Effector memory CD8-positive, alpha-beta T cell (primary cell): ENCODE data around the gene DLAT.
"Not testable (repeated sequence)": the region's sequence is repeated elsewhere in the genome, so short reads cannot be mapped to it uniquely, and the experiment has no call there.

Experiments
- ATAC-seq: fragments of 150-1000 bp; cut with Tn5 transposase; replicated peaks from 2 replicates; pipeline ENCODE4 v1.10.0; 2021; ENCODE audit warnings: mild to moderate bottlenecking, moderate library complexity
- DNase-seq, 3 experiments: peaks; one replicate each; pipeline ENCODE4 v3.0.0; 2021
- H3K27ac Mint-ChIP-seq, 2 donors: one replicate each; pipeline ENCODE4 v1.8.0; 2022; ENCODE audit warnings: mild to moderate bottlenecking in 2 of 2, mixed read lengths in 2 of 2, moderate library complexity in 2 of 2
- H3K27me3 Mint-ChIP-seq, 2 donors: one replicate each; pipeline ENCODE4 v1.8.0; 2022; ENCODE audit warnings: mixed read lengths in 2 of 2
- H3K36me3 Mint-ChIP-seq: one replicate; pipeline ENCODE4 v1.8.0; 2022; ENCODE audit warnings: mild to moderate bottlenecking, moderate library complexity, mixed read lengths; ENCODE audit not compliant: insufficient read depth
- H3K4me1 Mint-ChIP-seq, 2 donors: one replicate each; pipeline ENCODE4 v1.8.0; 2022; ENCODE audit warnings: low read depth in 2 of 2, mixed read lengths in 2 of 2
- H3K4me3 Mint-ChIP-seq, 2 donors: one replicate each; pipeline ENCODE4 v1.8.0; 2022; ENCODE audit warnings: mild to moderate bottlenecking in 2 of 2, mixed read lengths in 2 of 2, moderate library complexity in 2 of 2
- H3K9me3 Mint-ChIP-seq, 2 donors: one replicate each; pipeline ENCODE4 v1.8.0; 2022; ENCODE audit warnings: mixed read lengths in 2 of 2

DLAT gene

DNA sequence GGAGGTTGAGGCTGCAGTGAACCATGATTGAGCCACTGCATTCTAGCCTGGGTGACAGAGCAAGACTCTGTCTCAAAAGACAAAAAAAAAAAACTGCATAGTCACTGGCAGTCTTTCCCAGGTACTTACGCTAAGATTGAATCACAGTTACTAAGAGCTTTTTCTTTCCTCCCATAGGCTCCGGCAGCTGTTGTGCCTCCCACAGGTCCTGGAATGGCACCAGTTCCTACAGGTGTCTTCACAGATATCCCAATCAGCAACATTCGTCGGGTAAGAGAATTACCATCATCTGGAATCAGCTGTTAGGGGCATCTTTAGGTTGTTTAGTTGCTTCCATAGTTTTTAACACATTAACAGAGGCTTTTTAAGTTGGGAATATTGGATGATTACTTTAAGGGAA is 19.8 kb downstream of the DLAT start:
- H3K36me3 Mint-ChIP-seq, result peaks cover 44% of the 10 kb centered on the region
- no peak for ATAC-seq
- no peak for DNase-seq
- no peaks in the 10 kb centered on the region for H3K9me3 Mint-ChIP-seq
- peaks cover 9 to 22% of the 10 kb centered on the region in 2 donors for H3K4me1 Mint-ChIP-seq
- peak overlapping the region in 1 of 2 donors; percentile 28 for H3K27ac Mint-ChIP-seq
- no peaks in the 10 kb centered on the region for H3K27me3 Mint-ChIP-seq
- H3K4me3 Mint-ChIP-seq, result no peak overlapping the region

DNA sequence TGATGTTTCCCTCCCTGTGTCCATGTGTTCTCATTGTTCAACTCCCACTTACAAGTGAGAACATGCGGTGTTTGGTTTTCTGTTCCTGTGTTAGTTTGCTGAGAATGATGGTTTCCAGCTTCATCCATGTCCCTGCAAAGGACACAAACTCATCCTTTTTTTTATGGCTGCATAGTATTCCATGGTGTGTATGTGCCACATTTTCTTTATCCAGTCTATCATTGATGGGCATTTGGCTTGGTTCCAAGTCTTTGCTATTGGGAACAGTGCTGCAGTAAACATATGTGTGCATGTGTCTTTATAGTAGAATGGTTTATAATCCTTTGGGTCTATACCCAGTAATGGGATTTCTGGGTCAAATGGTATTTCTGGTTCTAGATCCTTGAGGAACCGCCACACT is 21.4 kb downstream of the DLAT start:
- DNase-seq, H3K27ac Mint-ChIP-seq, H3K27me3 Mint-ChIP-seq, ATAC-seq, H3K9me3 Mint-ChIP-seq, H3K4me3 Mint-ChIP-seq: not testable (repeated sequence)
- H3K4me1 Mint-ChIP-seq, result peaks cover 6 to 11% of the 10 kb centered on the region in 2 donors
- H3K36me3 Mint-ChIP-seq, result peaks cover 48% of the 10 kb centered on the region

DNA sequence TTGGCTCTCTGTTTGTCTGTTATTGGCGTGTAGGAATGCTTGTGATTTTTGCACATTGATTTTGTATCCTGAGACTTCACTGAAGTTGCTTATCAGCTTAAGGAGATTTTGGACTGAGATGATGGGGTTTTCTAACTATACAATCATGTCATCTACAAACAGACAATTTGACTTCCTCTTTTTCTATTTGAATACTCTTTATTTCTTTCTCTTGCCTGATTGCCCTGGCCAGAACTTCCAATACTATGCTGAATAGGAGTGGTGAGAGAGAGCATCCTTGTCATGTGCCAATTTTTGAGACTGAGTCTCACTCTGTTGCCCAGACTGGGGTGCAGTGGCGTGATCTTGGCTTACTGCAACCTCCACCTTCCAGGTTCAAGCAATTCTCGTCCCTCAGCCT is 23.0 kb downstream of the DLAT start:
- not testable (repeated sequence) for H3K9me3 Mint-ChIP-seq, H3K4me3 Mint-ChIP-seq, ATAC-seq, DNase-seq, H3K27me3 Mint-ChIP-seq, H3K27ac Mint-ChIP-seq, H3K4me1 Mint-ChIP-seq
- peaks cover 53% of the 10 kb centered on the region for H3K36me3 Mint-ChIP-seq

DNA sequence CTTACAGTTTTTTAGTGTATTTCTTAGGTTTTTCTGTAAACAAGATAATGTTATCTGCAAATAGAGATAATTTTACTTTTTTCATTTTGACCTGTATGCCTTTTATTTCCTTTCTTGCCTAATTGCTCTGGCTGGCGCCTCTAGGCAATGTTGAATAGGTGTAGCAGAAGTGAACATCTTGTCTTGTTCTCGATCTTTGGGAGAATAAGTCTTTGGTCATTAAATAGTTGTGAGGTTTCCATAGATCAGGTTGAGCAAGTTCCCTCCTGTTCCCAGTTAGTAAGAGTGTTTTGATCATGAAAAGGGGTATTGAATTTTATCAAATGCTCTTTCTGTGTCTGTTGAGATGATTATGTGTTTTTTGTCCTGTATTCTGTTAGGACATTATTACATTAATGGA is 24.6 kb downstream of the DLAT start:
- peaks cover 4 to 6% of the 10 kb centered on the region in 2 donors for H3K4me1 Mint-ChIP-seq
- no peak overlapping the region for H3K27ac Mint-ChIP-seq
- ATAC-seq, result no peak
- peaks cover 46% of the 10 kb centered on the region for H3K36me3 Mint-ChIP-seq
- no peaks in the 10 kb centered on the region for H3K27me3 Mint-ChIP-seq
- H3K4me3 Mint-ChIP-seq, result no peak overlapping the region
- H3K9me3 Mint-ChIP-seq, result no peaks in the 10 kb centered on the region
- DNase-seq, result no peak

DNA sequence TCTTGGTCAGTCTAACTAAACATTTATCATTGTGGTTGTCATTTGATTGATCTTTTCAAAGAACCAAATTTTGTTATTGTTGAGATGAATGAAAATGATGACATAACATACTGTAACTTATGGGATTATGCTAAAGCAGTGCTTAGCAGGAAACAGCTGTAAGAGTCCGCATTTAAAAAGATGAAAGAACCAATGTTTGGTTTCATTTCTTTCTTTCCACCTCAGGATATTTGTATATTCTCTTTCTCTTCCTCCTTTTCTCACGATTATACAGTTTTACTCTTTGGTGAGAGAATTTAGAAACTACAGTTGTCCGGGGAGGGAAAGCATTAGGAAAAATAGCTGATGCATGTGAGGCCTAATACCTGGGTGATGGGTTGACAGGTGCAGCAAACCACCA is 25.5 kb downstream of the DLAT start:
- Mint-ChIP-seq H3K27ac (peak overlapping the region in 1 of 2 donors; percentile 52), H3K9me3 (no peaks in the 10 kb centered on the region), H3K4me3 (no peak overlapping the region), H3K4me1 (peaks cover 4 to 6% of the 10 kb centered on the region in 2 donors), H3K27me3 (no peaks in the 10 kb centered on the region), H3K36me3 (peaks cover 41% of the 10 kb centered on the region)
- ATAC-seq (no peak), DNase-seq (no peak)

DNA sequence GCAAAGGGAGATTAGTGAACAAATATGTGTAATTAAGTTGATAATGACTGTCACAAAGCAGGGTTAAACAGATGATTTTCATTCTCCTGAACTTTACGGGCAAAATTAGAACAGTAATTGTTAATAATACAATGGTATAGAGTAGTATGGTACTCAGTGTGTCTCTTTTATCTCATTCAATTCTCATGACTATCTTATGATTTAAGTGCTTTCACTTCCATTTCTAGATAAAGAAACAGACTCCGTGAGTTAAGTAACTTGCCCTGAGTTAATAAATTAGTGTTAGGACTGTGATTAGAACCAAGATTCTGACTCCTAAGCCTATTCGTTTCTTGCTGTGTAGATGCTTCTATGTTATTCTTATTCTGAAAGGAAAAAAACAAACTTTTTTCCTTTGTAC is 26.6 kb downstream of the DLAT start:
- Mint-ChIP-seq H3K4me1 (peaks cover 4 to 6% of the 10 kb centered on the region in 2 donors), H3K27ac (no peak overlapping the region), H3K4me3 (no peak overlapping the region), H3K36me3 (peaks cover 36% of the 10 kb centered on the region), H3K9me3 (no peaks in the 10 kb centered on the region), H3K27me3 (no peaks in the 10 kb centered on the region)
- no peak for ATAC-seq
- DNase-seq, result no peak

DNA sequence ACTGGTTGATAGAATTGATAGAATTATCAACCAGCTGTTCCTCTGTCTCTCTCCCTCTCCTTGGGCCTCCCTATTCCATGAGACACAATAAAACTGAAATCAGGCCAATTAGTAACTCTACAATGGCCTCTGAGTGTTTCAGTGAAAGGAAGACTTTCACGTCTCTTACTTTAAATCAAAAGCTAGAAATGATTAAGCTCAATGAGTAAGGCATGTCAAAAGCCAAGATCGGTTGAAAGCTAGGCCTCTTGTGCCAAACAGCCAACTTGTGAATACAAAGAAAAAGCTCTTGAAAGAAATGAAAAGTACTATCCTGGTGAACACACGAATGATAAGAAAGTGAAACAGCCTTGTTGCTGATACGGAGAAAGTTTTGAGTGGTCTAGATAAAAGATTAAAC is 32.0 kb downstream of the DLAT start:
- no peak overlapping the region for H3K4me3 Mint-ChIP-seq
- no peaks in the 10 kb centered on the region for H3K27me3 Mint-ChIP-seq

DNA sequence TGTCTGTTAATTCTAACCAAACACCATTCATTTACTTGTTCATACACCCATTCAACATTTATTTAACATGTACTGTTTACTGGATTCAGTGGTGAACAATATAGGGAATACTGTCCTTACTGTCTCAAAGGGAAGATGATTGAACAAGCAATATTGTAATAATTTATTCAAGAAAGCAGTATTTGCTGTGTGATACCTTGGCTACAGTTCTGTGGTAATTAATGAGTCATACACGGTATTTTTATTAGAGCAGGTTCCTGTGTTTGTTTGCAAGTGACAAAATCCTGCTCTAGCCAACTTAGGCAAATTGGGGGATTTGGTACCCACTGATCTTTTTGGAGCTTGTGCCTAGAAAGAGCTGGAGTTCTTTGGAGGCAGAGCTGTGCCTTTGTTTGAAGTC is 32.9 kb downstream of the DLAT start:
- DNase-seq (no peak), ATAC-seq (no peak)
- no peaks in the 10 kb centered on the region for H3K27me3 Mint-ChIP-seq
- H3K36me3 Mint-ChIP-seq, result peaks cover 49% of the 10 kb centered on the region
- no peak overlapping the region for H3K4me3 Mint-ChIP-seq
- no peaks in the 10 kb centered on the region for H3K9me3 Mint-ChIP-seq
- H3K4me1 Mint-ChIP-seq, result peaks cover 2 to 7% of the 10 kb centered on the region in 2 donors
- no peak overlapping the region for H3K27ac Mint-ChIP-seq

More for the DNA sequence above, 32.0 kb downstream of the DLAT start:
- peaks cover 48% of the 10 kb centered on the region for H3K36me3 Mint-ChIP-seq
- H3K27ac Mint-ChIP-seq, result peak overlapping the region in 1 of 2 donors; percentile 85
- no peaks in the 10 kb centered on the region for H3K9me3 Mint-ChIP-seq
- ATAC-seq (no peak), DNase-seq (no peak)
- H3K4me1 Mint-ChIP-seq, result peaks cover 2 to 7% of the 10 kb centered on the region in 2 donors

DNA sequence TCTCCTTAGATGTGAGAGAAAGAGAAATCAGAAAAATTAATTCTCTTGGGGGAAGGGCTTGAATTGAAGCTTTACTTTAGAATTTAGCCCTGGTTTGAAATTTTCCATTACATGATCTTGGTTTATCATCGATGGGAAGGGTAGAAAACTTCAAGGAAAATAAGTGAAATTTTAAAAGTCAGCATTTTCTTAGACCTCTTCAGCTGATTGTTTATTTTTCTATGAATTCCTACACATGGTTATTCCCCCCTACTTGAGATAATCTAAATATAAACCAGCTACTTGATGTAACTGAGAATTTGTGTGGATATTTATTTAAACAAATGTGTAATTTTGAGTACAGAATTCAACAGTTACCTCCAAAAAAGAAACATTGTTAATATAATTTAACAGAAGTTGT is 37.7 kb downstream of the DLAT start:
- Mint-ChIP-seq H3K27ac (no peak overlapping the region), H3K36me3 (peaks cover 32% of the 10 kb centered on the region), H3K9me3 (no peaks in the 10 kb centered on the region), H3K27me3 (no peaks in the 10 kb centered on the region), H3K4me3 (no peak overlapping the region), H3K4me1 (no peaks in the 10 kb centered on the region)
- no peak for ATAC-seq
- DNase-seq, result no peak

DNA sequence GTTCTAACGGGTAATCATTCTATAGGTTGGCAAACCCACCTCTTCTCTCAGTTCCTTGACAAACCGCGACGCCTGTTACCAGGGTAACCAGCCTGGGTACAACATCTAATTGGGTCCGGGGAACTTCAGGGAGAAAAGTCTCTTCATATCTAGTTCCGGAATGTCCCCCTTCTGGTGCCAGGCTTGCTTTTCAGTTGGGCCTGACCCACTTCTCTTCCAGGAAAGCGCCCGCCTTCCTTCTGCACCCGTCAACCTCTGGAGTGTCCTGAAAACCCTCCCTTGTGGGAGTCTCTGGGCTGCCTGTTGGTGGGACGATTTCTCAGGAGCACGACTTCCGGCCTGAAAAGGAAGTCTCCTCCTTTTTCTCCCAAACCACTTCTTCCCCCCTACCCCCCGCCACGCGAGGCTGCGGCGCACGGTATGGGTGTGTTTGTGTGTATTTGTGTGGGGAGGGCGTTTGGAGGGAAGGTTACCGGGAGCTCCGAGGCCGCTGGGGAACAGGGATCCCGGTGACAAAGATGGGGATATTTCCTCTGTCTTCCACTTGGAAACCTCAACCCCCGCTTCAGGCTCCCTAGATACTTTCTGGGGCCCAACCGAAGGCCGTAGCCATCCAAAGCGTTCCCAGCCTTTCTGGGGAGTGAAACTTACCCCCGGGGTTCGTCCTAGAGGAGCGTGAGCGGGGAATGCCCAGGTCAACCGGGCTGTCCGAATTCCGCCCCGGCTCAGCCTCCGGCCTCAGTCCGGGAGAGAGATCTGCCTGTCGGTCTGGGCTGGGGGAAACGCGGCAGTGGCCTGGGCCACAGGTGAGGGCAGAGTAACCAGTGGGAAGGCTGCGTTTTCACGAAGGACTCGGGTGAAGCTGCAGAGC is 49.0 kb downstream of the DLAT start, which contains the start of the genes NKAPD1 and PIH1D2:
Gene NKAPD1 (plus strand): TSS at position 359 of the 871 bp plus-strand sequence. CDS start 1,276 bp downstream, outside the sequence.
Gene PIH1D2 (minus strand): TSS at position 77 of the 871 bp plus-strand sequence. CDS start 843 bp downstream, outside the sequence.
- Mint-ChIP-seq H3K27ac (peak within 1 kb of the TSS; percentile 93 to 96), H3K27me3 (peaks cover 11 to 18% of the 10 kb centered on the region in 2 donors), H3K9me3 (no peaks in the 10 kb centered on the region), H3K4me1 (peaks cover 10 to 19% of the 10 kb centered on the region in 2 donors), H3K4me3 (peak within 1 kb of the TSS; percentile 85 to 91), H3K36me3 (peaks cover 29% of the 10 kb centered on the region)
- ATAC-seq (peak; percentile 91), DNase-seq (peak; percentile 79 to 84 (median 81))

DNA sequence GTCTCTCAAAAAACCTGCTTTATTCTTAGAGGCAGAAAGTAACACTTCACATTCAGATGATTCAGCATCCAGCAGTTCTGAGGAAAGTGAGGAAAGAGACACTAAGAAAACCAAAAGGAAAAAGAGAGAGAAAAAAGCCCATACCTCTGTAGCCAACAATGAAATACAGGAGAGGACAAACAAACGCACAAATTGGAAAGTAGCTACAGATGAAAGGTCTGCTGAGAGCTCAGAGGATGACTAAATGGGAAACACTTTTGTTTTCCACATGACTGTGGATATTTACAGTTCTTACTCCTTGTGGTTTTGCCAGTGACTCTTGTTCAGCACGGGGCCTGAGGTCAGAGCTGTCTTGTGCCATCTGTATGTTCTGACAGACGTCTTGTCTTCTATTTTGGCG is 57.5 kb downstream of the DLAT start:
- Mint-ChIP-seq H3K4me1 (peaks cover 23 to 24% of the 10 kb centered on the region in 2 donors), H3K9me3 (no peaks in the 10 kb centered on the region), H3K4me3 (no peak overlapping the region), H3K27ac (peak overlapping the region in 1 of 2 donors; percentile 21), H3K27me3 (no peaks in the 10 kb centered on the region), H3K36me3 (peaks cover 77% of the 10 kb centered on the region)
- DNase-seq, result no peak
- ATAC-seq, result no peak

DNA sequence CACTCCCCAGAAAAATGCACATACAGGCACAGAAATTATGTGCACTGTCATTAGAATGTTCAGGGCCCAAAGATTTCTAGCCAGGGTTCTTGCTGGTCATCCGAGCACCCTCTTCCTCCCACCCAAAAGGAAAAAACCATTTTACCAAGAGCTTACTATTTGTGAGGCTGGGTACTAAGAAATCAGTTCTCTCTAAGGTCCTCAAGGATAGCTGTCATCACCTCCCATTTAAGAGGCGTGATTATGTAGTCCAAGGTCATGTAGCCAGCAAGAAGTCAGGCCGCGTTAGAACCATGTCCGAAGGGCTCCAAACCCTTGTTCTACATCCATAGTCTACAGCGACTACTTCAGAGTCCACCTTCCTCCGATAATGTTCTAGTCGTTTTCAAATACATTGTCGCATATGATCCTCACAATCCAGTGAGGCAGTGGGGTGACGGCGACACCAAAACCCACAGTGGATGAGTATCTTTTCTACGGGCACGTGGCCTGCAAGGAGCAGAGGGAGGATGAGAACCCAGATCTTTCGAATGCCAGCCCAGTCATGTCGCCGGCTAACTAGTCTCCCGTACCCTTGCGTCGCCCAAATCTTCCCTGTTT is 60.7 kb downstream of the DLAT start:
- Mint-ChIP-seq H3K4me3 (peak overlapping the region; percentile 96 to 100), H3K27ac (peak overlapping the region; percentile 98), H3K36me3 (peaks cover 72% of the 10 kb centered on the region), H3K4me1 (peaks cover 37 to 43% of the 10 kb centered on the region in 2 donors), H3K27me3 (no peaks in the 10 kb centered on the region), H3K9me3 (no peaks in the 10 kb centered on the region)
- ATAC-seq (peak; percentile 37), DNase-seq (no peak)

DNA sequence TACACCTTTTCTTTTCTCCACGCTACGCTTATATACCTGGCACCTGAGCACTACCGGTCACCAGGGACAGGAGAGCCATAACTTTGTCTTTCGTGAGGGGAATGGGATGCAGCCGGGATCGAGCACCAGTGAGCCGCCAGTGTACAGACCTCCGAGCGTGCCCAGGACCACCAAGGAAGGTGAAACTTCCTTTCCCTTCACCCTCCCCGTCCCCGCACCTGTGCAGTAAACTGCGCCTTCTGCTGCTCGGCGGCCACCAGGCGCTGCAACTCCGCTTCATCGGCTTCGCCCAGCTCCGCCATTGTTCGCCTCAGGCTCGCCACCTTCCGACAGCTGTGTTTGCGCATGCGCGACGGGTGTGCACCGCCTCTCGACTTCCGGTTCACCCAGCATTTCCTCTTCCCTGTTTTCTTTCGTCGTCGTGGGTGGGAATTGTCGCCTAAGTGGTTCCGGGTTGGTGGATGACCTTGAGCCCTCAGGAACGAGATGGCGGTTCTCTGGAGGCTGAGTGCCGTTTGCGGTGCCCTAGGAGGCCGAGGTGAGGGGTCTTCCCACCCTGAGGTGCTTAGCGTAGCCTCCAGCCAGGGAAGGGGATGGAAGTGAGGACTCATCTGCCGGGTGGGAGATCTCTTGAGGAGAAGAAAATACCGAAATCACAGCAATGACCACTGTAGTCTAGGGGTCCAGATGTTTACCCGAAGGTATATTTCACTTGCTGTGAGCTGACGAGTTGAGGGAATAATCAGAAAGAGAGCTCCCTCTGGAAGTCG is 61.4 kb downstream of the DLAT start, which contains the start of the genes SDHD and TIMM8B:
Gene SDHD (plus strand): TSS at position 452 of the 770 bp plus-strand sequence. CDS start 35 bp downstream, at position 487.
Gene TIMM8B (minus strand): TSS at position 335 of the 770 bp plus-strand sequence. CDS start 33 bp downstream, at position 302.
- peak; percentile 90 for ATAC-seq
- Mint-ChIP-seq H3K4me3 (peak within 1 kb of the TSS; percentile 96 to 100), H3K27me3 (no peaks in the 10 kb centered on the region), H3K4me1 (peaks cover 41 to 43% of the 10 kb centered on the region in 2 donors), H3K27ac (peak within 1 kb of the TSS; percentile 98), H3K36me3 (peaks cover 71% of the 10 kb centered on the region), H3K9me3 (no peaks in the 10 kb centered on the region)
- DNase-seq, result peak; percentile 94 to 95 (median 95)
